Stimulated activated CD8-positive, alpha-beta memory T cell treated with anti-CD3 and anti-CD28 coated beads, Interleukin-15, amount 100 ng/mL, for 48 hours (primary cell): ENCODE measurements around the gene ANKRD36B.
A peak's percentile ranks its signal among the peaks of the same experiment; 100 is the strongest.
"Not testable (repeated sequence)": the region's sequence is repeated elsewhere in the genome, so short reads cannot be mapped to it uniquely, and the experiment has no call there.

Experiments
- DNase-seq, 2 donors: peaks; one replicate each; pipeline ENCODE4 v3.0.0-alpha.2; 2020; ENCODE audit warnings: low read depth in 2 of 2

The ANKRD36B gene

DNA sequence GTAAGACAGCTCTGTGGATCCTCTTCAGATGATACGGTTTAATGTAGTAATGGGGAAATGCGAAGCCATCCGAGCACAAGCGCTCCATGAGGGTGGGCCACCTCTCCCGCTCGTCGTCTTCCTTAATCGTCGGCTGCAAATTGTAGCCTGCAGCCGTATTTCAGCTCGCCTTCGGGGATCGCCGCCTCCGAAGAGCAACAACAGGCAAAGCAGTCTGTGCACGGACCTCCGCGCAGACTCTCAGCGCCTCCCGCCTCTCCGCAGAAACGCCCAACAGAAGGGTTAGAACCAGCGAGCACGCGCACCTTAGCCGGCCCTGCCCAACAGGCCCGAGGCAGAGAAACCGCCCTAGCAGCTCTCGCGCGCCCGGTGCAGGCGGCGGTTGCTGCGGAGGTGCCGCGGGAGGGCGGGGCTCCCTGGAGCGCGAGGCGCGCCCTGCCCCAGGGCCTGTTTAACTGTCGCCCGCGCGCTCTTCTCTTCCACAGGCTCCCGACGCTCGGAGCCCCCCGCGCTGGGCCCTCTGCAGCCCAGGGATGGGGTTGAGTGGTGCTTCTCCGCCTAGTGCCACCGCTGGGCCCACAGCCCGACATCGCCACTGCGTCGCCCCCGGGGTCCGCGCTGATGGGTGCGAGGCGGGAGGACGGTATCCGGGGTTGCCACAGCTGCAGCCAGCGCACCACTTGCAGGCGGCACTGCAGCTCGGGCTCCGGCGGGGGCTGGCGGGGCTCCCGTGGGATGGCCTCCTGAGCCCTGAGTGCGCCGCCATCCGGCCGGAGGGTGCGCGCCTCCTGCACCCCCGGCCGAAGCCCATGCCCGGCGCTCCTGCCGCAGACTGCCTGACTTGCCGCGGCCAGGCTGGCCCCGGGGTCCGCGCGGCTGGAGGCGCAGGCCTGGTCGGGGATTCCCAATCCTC is at the start of gene ANKRD36B:
TSS of gene ANKRD36B (minus strand) at position 280 of the 913 bp plus-strand sequence. CDS start at position 88, 192 bp downstream.
- peak; percentile 52 to 63 for DNase-seq

DNA sequence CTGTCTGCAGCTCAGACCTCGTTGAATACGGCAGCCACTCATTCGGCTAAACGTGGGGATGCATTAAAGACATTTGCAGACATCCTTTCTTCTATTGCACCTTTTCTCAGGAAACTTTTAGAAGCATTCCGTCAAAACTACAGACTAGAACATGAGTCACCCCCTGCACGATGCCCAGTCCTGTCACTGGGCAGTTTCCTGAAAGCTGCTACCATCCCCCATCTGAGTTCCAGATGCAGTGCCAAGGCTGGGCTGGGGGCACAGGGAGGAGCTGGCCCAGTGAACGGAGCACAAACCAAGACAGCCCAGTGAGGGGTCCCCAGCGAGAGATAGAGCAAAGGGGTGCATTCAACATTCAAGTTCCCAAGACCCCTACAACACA is 36.4 kb upstream of the ANKRD36B start:
- not testable (repeated sequence) for DNase-seq

DNA sequence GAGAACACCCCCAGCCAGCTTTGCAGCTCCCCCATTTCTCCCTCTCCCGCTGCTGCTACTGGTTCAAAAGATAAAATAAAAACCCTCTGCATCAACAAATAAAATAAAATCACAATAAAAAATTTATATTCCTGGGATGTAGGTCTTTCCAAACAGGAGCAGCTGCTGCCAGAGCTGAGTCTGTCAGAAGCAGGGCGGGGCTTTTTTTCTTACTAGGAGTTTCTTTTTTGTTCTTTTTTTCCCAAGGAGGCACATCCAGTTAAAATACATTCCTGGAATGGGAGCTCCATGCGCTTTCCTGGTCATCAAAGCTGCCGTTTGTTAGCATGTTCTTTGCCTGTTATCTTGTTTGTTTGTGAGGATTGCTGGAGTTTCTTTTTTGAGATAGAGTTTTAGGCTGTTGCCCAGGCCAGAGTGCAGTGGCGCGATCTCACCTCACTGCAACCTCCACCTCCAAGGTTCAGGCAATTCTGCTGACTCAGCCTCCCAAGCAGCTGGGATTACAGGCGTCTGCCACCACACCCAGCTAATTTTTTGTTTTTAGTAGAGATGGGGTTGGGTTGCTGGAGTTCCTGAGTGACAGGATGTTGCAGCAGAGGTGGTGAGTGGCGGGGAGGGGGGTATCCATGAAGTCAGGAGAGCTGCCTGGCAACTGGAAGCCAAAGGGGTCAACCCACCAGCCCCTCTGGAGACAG is 35.8 kb upstream of the ANKRD36B start:
- DNase-seq = not testable (repeated sequence)

DNA sequence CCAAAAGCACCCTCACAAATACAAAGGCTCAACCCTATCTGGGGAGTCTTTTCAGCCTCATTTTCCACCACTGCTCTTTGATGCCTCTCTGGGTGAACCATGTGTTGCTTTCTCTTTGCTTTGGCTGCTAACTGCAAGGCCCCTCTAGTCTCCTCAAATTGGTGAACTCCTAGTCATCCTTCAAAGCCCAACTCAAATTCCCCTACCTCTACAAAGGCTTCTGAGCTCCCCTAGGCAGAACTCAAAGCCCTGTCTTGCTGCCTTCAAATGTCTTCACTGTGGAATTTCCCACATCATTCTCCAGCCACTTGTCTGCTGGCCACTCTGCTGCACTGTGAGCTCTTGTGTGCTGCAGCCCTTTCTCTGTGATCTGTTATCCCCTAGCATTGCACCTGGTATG is 33.3 kb upstream of the ANKRD36B start:
- not testable (repeated sequence) for DNase-seq

DNA sequence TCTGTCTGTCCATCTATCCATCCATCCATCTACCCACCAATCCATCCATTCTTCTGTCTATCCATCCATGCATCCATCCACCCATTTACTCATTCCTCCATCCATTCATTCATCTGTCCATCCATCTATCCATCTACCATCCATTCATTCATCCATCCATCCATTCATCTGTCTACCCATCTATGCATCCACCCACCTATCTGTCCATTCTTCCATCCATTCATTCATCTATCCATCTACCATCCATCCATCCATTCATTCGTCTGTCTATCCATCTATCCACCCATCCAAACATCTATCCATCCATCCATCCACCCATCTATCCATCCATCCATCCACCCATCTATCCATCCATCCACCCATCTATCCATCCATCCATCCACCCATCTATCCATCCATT is 30.8 kb upstream of the ANKRD36B start:
- DNase-seq = not testable (repeated sequence)

DNA sequence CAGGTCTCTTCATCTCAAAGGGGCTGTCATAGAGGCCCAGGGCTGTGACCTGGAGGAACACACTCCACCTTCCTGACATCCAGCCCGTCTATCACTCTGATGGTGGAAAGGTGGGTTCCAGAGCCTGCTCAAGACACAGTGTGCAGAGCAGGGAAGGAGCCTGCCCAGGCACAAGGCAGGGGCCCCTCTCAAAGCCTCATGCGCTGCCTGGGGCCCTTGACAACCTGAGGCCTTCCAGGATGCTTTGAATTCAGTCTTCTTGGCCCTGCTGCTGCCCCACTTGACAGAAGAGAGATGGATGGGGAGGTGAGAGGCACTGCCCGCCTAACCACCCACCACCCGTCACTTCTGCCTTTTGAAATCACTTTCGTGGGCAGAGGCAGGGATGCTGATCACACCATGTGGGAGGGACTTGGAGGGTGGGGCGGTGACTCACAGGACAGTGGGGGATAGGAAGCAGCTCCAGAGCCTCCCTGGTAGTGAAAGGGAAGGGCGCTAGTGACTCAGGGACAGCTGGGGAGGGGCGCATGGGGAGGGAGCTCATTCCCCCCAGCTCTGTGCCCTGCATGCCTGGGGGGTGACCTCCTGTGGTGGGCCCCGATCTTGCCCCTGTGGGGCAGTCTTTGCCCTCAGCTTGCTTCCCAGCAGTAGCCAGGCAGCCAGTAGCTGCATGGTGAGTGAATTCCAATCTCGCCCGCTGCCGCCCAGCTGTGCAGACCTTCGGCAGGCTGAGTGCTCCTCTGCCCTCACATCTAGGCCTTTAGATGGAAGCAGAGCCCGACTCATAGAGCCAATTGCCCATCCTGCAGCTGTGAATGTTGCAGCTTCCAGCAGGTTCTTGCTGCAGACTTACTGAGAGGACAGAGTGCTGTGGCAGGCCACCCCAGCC is 29.5 kb upstream of the ANKRD36B start:
- peak in 1 of 2 donors; percentile 1 for DNase-seq

DNA sequence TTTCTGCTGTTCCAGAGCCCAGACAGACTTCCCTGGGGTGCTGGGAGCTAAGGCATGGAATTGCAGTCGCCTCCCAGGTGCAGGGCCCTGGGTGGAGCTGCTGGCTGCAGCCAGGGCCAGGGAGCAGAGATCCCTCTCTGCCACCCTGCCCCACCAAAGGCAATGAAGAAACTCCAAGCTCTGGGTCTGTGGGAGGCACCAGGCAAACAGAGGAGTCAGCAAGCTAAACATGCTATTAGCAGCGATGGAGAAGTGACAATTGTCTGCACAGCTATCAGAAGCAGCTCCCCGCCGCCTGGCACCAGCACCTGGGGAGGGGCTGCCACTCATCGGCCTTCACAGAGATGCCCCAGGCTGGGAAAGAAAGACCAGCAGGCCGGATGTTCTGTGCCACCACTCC is 28.2 kb upstream of the ANKRD36B start:
- DNase-seq = no peak

DNA sequence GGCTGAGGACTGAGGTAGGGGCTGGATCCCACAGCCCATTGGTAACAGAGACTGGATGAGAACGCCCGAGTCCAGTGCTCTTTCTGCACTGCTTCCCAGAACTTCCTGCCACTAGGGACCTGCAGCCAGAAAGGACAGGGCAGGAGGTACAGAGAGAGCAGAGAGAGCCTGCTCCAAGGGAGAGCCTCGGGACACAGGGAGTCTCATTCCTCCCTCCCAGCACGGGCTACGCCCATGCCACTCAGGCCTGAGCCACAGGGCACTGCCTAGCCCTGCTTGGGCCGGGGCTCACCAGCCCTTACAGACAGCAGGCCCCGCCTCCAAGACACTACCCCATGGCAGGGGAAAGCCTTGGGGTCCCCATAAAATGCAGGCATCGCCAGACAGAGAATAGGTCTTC is 26.1 kb upstream of the ANKRD36B start:
- not testable (repeated sequence) for DNase-seq

- DNase-seq = not testable (repeated sequence)
Measured at GRCh38 chr2:97611895-97612294, 22.2 kb upstream of the ANKRD36B start.

- DNase-seq = not testable (repeated sequence)
Measured at GRCh38 chr2:97608745-97609144, 19.1 kb upstream of the ANKRD36B start.

DNA sequence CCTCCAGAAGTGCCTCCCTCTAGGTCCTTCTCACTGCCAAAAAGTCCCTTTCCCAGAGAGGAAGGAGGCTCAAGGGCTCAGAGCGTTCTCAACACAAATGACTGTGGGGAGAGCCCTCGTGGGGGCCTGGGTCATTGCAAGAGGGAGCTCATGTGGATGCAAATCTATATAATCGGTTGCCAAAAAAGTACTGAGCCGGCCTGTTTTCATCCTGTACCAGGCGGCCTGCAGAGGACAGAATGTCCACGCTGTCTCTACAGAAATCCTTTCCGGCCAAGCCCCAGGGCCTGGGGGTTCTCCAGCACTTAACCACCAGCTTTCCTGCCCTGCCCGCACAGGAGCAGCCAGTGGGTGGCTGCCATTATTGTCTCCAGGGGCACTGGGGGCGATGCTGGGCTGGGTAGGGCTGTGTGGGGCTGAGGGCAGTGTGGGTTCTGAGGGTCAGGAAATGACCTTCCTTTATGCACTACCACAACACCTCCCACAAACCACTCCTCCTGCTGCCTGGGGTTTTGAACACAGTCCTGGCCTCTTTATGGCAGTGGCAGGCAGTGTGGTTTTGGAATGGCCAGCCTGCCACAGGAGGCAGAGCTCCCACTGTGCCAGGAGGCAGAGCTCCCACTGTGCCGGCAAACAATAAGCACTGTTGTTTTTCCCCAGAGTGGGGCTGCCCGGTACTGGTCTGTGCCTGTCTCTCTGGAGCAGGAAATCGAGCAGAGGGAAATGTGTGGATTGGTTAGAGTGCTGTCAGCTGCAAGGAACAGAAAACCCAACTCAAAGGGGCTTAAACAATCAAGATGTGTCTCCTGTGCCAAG is 16.1 kb upstream of the ANKRD36B start:
- not testable (repeated sequence) for DNase-seq

GRCh38 chr2:97605109-97605508 is 15.4 kb upstream of the ANKRD36B start:
- DNase-seq = not testable (repeated sequence)

- DNase-seq = not testable (repeated sequence)
Measured at GRCh38 chr2:97601537-97601936, 11.9 kb upstream of the ANKRD36B start.

DNA sequence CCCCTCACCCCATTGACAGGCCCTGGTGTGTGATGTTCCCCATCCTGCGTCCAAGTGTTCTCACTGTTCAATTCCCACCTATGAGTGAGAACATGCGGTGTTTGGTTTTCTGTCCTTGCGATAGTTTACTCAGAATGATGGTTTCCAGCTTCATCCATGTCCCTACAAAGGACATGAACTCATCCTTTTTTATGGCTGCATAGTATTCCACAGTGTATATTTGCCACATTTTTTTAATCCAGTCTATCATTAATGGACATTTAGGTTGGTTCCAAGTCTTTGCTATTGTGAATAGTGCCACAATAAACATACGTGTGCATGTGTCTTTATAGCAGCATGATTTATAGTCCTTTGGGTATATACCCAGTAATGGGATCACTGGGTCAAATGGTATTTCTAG is 6.5 kb upstream of the ANKRD36B start:
- DNase-seq = not testable (repeated sequence)

- not testable (repeated sequence) for DNase-seq
Measured at GRCh38 chr2:97593520-97593919, 3.8 kb upstream of the ANKRD36B start.

GRCh38 chr2:97590515-97591394 is 1.1 kb upstream of the ANKRD36B start:
- peak; percentile 28 to 45 for DNase-seq

- not testable (repeated sequence) for DNase-seq
Measured at GRCh38 chr2:97589257-97589597, 450 bp downstream of the ANKRD36B start.

DNA sequence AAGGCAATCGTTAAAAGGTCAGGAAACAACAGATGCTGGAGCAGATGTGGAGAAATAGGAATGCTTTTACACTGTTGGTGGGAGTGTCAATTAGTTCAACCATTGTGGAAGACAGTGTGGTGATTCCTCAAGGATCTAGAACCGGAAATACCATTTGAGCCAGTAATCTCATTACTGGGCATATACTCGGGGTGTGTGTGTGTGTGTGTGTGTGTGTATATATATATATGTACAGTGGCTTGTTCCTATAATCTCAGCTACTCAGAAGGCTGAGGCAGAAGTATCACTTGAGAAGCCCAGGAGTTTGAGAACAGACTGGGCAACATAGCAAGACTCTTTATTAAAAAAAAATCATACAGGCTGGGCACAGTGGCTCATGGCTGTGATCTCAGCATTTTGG is 24.0 kb downstream of the ANKRD36B start:
- not testable (repeated sequence) for DNase-seq

- DNase-seq = not testable (repeated sequence)
Measured at GRCh38 chr2:97552406-97552805, 37.3 kb downstream of the ANKRD36B start.

DNA sequence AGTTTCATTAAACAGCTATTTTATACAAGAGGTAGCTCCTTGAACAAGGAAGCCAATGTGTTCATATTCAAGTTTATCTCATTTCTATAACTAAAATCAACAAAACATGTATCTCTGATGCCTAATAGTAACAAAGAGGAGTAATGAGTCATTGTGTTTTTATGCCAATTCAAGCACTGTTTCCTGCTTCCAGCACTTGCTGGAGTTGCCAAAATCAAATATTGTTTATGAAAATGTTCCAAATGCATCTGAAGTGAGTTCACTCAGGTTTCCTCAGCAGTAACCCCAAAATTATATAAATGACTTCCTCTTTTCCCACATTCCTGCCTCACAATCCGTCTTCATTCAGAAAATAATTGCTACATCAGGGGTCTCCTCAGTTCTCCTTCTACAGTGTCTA is 39.2 kb downstream of the ANKRD36B start:
- DNase-seq = not testable (repeated sequence)
